Parathyroid adenoma (tissue), 2 donors: Measurements from ENCODE around the gene QRICH2.
"Not testable (repeated sequence)": the region's sequence is repeated elsewhere in the genome, so short reads cannot be mapped to it uniquely, and the experiment has no call there.

ENCODE experiments used
- H2AFZ ChIP-seq: fragments of 300-600 bp; sonication (generic); one replicate; pipeline ENCODE4 v1.7.0; 2017; ENCODE audit warnings: antibody characterized with exemption, mild to moderate bottlenecking
- H3K27ac ChIP-seq: fragments of 300-600 bp; sonication (generic); one replicate; pipeline ENCODE4 v1.7.0; 2017
- H3K27me3 ChIP-seq: fragments of 300-600 bp; sonication (generic); one replicate; pipeline ENCODE4 v1.7.0; 2017; ENCODE audit warnings: low read length; ENCODE audit not compliant: control insufficient read depth, insufficient read depth
- H3K36me3 ChIP-seq: fragments of 300-600 bp; sonication (generic); one replicate; pipeline ENCODE4 v1.7.0; 2017; ENCODE audit warnings: low read length; ENCODE audit not compliant: control insufficient read depth, insufficient read depth
- H3K4me1 ChIP-seq: fragments of 300-600 bp; sonication (generic); one replicate; pipeline ENCODE4 v1.7.0; 2017; ENCODE audit warnings: control low read depth
- H3K4me2 ChIP-seq: fragments of 300-600 bp; sonication (generic); one replicate; pipeline ENCODE4 v1.7.0; 2017; ENCODE audit warnings: low read length
- H3K4me3 ChIP-seq: fragments of 300-600 bp; sonication (generic); one replicate; pipeline ENCODE4 v1.7.0; 2017; ENCODE audit warnings: low read depth, low read length
- H3K79me2 ChIP-seq: fragments of 300-600 bp; sonication (generic); one replicate; pipeline ENCODE4 v1.7.0; 2017; ENCODE audit warnings: control low read depth
- H3K9ac ChIP-seq: fragments of 300-600 bp; sonication (generic); one replicate; pipeline ENCODE4 v1.7.0; 2017; ENCODE audit warnings: mild to moderate bottlenecking
- H3K9me3 ChIP-seq: fragments of 300-600 bp; sonication (generic); one replicate; pipeline ENCODE4 v1.7.0; 2017; ENCODE audit warnings: low read length; ENCODE audit not compliant: control insufficient read depth
- TF ChIP-seq, protein P1 (sequence below): fragments of 300-600 bp; sonication (generic); IDR thresholded peaks from one replicate; pipeline ENCODE4 v1.7.0; 2017; ENCODE audit warnings: antibody characterized with exemption, mild to moderate bottlenecking
- donor health status: primary hyperparathyroidism.

Gene QRICH2

DNA sequence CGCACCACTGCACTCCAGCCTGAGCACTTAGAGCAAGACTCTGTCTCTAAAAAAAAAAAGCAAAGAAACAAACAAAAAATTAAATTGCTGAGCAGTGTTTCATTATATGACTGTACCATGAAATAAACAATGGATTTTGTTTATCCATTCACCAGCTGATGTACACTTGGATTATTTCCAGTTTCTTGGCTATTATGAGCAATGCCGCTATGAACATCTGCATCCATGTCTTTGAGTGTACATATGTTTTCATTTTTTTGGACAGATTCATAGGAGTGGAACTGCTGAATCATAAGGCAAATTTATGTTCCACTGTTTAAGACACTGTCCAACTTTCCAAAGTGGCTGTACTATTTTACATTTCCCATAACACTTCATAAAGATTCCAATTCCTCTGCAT is 75.7 kb downstream of the QRICH2 start:
- TF ChIP-seq, protein P1, sequence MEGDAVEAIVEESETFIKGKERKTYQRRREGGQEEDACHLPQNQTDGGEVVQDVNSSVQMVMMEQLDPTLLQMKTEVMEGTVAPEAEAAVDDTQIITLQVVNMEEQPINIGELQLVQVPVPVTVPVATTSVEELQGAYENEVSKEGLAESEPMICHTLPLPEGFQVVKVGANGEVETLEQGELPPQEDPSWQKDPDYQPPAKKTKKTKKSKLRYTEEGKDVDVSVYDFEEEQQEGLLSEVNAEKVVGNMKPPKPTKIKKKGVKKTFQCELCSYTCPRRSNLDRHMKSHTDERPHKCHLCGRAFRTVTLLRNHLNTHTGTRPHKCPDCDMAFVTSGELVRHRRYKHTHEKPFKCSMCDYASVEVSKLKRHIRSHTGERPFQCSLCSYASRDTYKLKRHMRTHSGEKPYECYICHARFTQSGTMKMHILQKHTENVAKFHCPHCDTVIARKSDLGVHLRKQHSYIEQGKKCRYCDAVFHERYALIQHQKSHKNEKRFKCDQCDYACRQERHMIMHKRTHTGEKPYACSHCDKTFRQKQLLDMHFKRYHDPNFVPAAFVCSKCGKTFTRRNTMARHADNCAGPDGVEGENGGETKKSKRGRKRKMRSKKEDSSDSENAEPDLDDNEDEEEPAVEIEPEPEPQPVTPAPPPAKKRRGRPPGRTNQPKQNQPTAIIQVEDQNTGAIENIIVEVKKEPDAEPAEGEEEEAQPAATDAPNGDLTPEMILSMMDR, result no peak
- Histone ChIP-seq H3K4me1 (no peaks in the 10 kb centered on the region), H3K27me3 (no peaks in the 10 kb centered on the region), H3K9me3 (no peaks in the 10 kb centered on the region), H3K79me2 (peaks cover 5% of the 10 kb centered on the region), H3K4me3 (no peak overlapping the region), H3K9ac (no peak overlapping the region), H3K27ac (no peak overlapping the region), H3K4me2 (no peak overlapping the region), H3K36me3 (no peaks in the 10 kb centered on the region), H2AFZ (no peak overlapping the region)

DNA sequence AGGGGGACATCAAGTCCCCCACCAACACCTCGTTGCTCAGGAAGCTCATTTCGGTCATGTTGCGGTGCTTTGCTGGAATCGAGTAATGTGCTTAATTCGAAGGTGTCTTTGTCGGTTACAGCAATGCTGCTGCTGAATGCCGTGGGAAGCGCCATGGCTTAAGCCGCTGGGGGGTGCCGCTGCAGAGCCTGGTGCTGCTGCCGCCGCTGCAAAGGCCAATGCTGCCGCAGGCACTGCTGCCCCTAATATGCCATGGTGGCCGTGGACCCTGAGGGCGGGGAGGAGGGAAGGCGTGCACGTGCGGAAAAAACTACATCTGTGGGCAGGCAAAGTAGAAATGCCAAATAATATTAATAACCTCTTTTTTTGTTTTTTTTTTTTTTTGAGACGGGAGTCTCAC is 81.3 kb downstream of the QRICH2 start:
- not testable (repeated sequence) for H3K4me1 ChIP-seq, H3K27ac ChIP-seq, H3K36me3 ChIP-seq, H2AFZ ChIP-seq, H3K4me2 ChIP-seq, H3K27me3 ChIP-seq, H3K9ac ChIP-seq, H3K4me3 ChIP-seq, H3K9me3 ChIP-seq, H3K79me2 ChIP-seq

DNA sequence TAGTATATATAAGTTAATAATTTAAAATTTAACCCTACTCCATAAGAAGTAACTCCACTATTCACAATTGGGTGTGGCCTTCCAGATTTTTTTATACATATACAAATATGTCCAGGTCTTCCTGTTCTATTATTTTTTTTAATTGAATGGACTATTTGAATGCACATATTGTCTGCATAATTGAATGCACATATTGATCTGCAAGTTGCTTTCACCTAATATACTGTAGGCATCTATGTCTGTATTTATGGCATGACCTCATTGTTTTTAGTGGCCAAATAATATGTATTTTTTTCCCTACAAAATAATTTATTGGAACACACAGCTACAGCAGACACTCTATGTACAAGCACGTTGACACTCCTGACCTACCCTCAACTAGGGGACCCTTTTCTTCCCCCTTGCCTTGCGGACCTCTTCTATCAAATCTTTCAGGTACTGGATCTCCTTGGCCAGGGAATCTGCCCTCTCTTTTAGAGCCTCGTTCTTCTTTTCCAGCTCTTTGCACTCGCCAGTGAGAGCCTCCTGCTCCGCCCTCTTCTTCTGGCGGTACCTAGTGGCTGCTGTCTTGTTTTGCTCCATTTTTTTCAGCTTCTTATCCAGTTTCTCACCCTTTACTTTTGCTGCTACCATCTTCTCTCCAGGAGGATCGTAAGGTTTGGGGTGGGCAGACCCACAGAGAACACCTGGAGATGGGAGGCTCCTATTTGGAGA is 82.5 kb downstream of the QRICH2 start:
- H2AFZ ChIP-seq, H3K27me3 ChIP-seq, H3K4me3 ChIP-seq, H3K4me1 ChIP-seq, H3K4me2 ChIP-seq, H3K27ac ChIP-seq, H3K9me3 ChIP-seq, H3K9ac ChIP-seq, H3K79me2 ChIP-seq, H3K36me3 ChIP-seq: not testable (repeated sequence)
